ENCODE data around the gene NODAL. TPM values are rescaled to one million over a fixed set of nuclear protein-coding genes. Genes with fewer than 3 reads are reported as not detected.

The NODAL gene
- total and polyA plus RNA-seq, 10 donors: not detected

GRCh38 chr10:70456164-70456563 lies 14.7 kb upstream of the NODAL start:
- Histone ChIP-seq H3K4me3 (no peak overlapping the region), H3K36me3 (no peaks in the 10 kb centered on the region), H3K4me1 (peaks cover 8 to 31% (median 15%) of the 10 kb centered on the region in 6 donors), H3K27ac (no peak overlapping the region), H3K9me3 (no peaks in the 10 kb centered on the region), H3K27me3 (replicated peaks in 1 of 7) (peaks cover 0 to 60% (median 19%) of the 10 kb centered on the region in 7 donors)
- DNase-seq: no peak
- intact Hi-C loops (cut with DNase I; ENCODE audit: low total_unique reads): no loop called here
- TF ChIP-seq POLR2AphosphoS5 (IDR thresholded peaks at IDR 0.05): no peak
- no peak for TF ChIP-seq POLR2A (IDR thresholded peaks at IDR 0.05)
- TF ChIP-seq, protein P1, sequence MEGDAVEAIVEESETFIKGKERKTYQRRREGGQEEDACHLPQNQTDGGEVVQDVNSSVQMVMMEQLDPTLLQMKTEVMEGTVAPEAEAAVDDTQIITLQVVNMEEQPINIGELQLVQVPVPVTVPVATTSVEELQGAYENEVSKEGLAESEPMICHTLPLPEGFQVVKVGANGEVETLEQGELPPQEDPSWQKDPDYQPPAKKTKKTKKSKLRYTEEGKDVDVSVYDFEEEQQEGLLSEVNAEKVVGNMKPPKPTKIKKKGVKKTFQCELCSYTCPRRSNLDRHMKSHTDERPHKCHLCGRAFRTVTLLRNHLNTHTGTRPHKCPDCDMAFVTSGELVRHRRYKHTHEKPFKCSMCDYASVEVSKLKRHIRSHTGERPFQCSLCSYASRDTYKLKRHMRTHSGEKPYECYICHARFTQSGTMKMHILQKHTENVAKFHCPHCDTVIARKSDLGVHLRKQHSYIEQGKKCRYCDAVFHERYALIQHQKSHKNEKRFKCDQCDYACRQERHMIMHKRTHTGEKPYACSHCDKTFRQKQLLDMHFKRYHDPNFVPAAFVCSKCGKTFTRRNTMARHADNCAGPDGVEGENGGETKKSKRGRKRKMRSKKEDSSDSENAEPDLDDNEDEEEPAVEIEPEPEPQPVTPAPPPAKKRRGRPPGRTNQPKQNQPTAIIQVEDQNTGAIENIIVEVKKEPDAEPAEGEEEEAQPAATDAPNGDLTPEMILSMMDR (IDR thresholded peaks at IDR 0.05 in 8 of 11, conservative IDR thresholded peaks at IDR 0.05 in 3 of 11): no peak
- 63 to 72% (median 70%) methylated on average over 8 of the region's 8 CpGs for WGBS, 5 donors

GRCh38 chr10:70455213-70455630 lies 13.7 kb upstream of the NODAL start:
- H3K4me1 ChIP-seq: peaks cover 8 to 28% (median 15%) of the 10 kb centered on the region in 6 donors
- H3K27ac ChIP-seq: no peak overlapping the region
- DNase-seq: no peak
- TF ChIP-seq, protein P1 (IDR thresholded peaks at IDR 0.05 in 8 of 11, conservative IDR thresholded peaks at IDR 0.05 in 3 of 11): no peak
- TF ChIP-seq POLR2A (IDR thresholded peaks at IDR 0.05) (no peak), POLR2AphosphoS5 (IDR thresholded peaks at IDR 0.05) (no peak)
- H3K9me3 ChIP-seq: no peaks in the 10 kb centered on the region
- intact Hi-C loops (cut with DNase I; ENCODE audit: low total_unique reads): no loop called here
- WGBS, 5 donors: 68 to 91% (median 79%) methylated on average over 6 of the region's 6 CpGs
- H3K36me3 ChIP-seq: no peaks in the 10 kb centered on the region
- H3K4me3 ChIP-seq: no peak overlapping the region
- H3K27me3 ChIP-seq (replicated peaks in 1 of 7): peaks cover 0 to 59% (median 19%) of the 10 kb centered on the region in 7 donors

- Histone ChIP-seq H3K27ac (no peak overlapping the region), H3K36me3 (no peaks in the 10 kb centered on the region), H3K9me3 (no peaks in the 10 kb centered on the region), H3K4me3 (no peak overlapping the region), H3K27me3 (replicated peaks in 1 of 7) (peaks cover 0 to 25% (median 0%) of the 10 kb centered on the region in 7 donors), H3K4me1 (peaks cover 0 to 14% (median 5%) of the 10 kb centered on the region in 6 donors)
- 80 to 95% (median 90%) methylated on average over 2 of the region's 2 CpGs for WGBS, 5 donors
- TF ChIP-seq POLR2AphosphoS5 (IDR thresholded peaks at IDR 0.05) (no peak), POLR2A (IDR thresholded peaks at IDR 0.05) (no peak)
- TF ChIP-seq, protein P1 (IDR thresholded peaks at IDR 0.05 in 8 of 11, conservative IDR thresholded peaks at IDR 0.05 in 3 of 11): no peak
- intact Hi-C loops (cut with DNase I; ENCODE audit: low total_unique reads): no loop called here
- DNase-seq: no peak
Observed at GRCh38 chr10:70448236-70448635, 6.8 kb upstream of the NODAL start.

DNA sequence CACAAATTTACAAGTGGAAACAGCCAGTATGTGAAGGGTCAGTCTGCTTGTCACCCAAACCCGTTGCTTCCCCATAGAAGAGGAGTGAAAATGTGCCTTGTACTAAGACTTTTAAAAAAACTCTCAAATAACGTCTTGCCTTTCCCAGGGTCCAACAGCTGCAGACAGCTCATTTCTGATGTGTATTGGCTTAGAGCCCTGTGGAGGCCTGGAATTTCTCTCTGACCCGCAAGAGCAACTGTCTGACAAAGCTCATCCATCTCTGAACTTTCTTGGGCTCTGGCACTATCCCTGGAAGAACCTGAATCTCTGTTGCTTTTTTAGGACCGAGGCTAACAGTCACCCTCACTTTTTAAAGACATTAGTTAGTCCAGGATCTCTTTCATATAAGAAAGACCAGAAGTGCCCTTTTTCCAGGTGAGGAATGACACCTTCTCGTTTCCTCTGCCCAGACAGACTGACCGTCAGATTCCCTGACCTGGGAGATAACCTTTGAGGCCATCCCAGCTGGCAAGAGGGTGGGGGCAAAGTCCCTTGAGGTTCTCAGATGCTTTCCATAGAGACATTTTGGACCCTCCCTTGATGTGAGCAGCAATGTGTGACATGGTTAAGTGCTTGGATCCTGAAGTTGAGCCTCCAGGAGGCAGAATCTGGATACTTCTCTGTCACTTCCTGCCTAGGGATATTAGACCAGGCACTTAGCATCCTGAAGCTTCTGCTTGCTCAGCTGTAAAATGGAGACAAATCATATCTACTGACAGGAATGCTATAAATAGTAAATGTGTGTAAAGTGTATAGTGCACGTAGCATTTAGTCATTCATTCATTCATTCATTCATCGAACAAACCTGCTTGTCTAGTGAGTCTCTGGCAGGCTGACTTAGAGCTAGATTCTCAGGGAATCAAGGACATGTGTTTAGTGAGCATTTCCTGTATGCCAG lies 4.5 kb upstream of the NODAL start:
- H3K36me3 ChIP-seq: no peaks in the 10 kb centered on the region
- peaks cover 7 to 23% (median 12%) of the 10 kb centered on the region in 6 donors for H3K4me1 ChIP-seq
- TF ChIP-seq, protein P1 (IDR thresholded peaks at IDR 0.05 in 8 of 11, conservative IDR thresholded peaks at IDR 0.05 in 3 of 11): no peak
- TF ChIP-seq POLR2AphosphoS5 (IDR thresholded peaks at IDR 0.05): no peak
- TF ChIP-seq POLR2A (IDR thresholded peaks at IDR 0.05): no peak
- no peak overlapping the region for H3K27ac ChIP-seq
- no peak for DNase-seq
- H3K27me3 ChIP-seq (replicated peaks in 1 of 7): peaks cover 0 to 41% (median 15%) of the 10 kb centered on the region in 7 donors
- 58 to 71% (median 65%) methylated on average over 8 of the region's 8 CpGs for WGBS, 5 donors
- H3K4me3 ChIP-seq: no peak overlapping the region
- no peaks in the 10 kb centered on the region for H3K9me3 ChIP-seq
- intact Hi-C loops (cut with DNase I; ENCODE audit: low total_unique reads): no loop called here
